DND-41 (cell line): ENCODE measurements around the gene VPS4B.

ENCODE experiments used
- ATAC-seq: fragments of 200-7000 bp; cut with Tn5 transposase; 3 replicates; pipeline ENCODE4 v1.9.1; 2021; ENCODE audit warnings: low read depth; ENCODE audit not compliant: insufficient read depth
- DNase-seq: peaks from one replicate; pipeline ENCODE4 v3.0.0-alpha.2; 2020
- H2AFZ ChIP-seq: 2 replicates; pipeline ENCODE4 v1.6.0; 2012; ENCODE audit warnings: low read depth, low read length
- H3K27ac ChIP-seq: 2 replicates; pipeline ENCODE4 v1.5.1; 2012; ENCODE audit warnings: low read length, inconsistent platforms
- H3K27me3 ChIP-seq: fragments of 200-600 bp; sonication (generic); 2 replicates; pipeline ENCODE4 v1.6.0; 2012; ENCODE audit warnings: low read length, mild to moderate bottlenecking, inconsistent platforms; ENCODE audit not compliant: insufficient read depth, poor library complexity
- H3K36me3 ChIP-seq: 2 replicates; pipeline ENCODE4 v1.5.1; 2012; ENCODE audit warnings: low read length, inconsistent platforms; ENCODE audit not compliant: insufficient read depth
- H3K4me1 ChIP-seq: 2 replicates; pipeline ENCODE4 v1.5.1; 2012; ENCODE audit warnings: mild to moderate bottlenecking, low read length; ENCODE audit not compliant: insufficient read depth
- H3K4me2 ChIP-seq: 2 replicates; pipeline ENCODE4 v1.6.0; 2012; ENCODE audit warnings: mild to moderate bottlenecking, moderate library complexity, low read length, inconsistent platforms; ENCODE audit not compliant: insufficient read depth
- H3K4me3 ChIP-seq, 2 experiments: fragments of 200-600 bp in 1 of 2; shearing (Covaris generic) in 1 of 2; 2 replicates each; pipeline ENCODE4 v1.5.1; 2012 to 2016; ENCODE audit warnings: inconsistent platforms in 2 of 2, low read length in 2 of 2, mild to moderate bottlenecking in 2 of 2, low read depth in 1 of 2, moderate library complexity in 1 of 2
- H3K79me2 ChIP-seq: 2 replicates; pipeline ENCODE4 v1.6.0; 2012; ENCODE audit warnings: low read length, inconsistent platforms; ENCODE audit not compliant: insufficient read depth
- H3K9ac ChIP-seq: 2 replicates; pipeline ENCODE4 v1.6.0; 2012; ENCODE audit warnings: low read depth, mild to moderate bottlenecking, inconsistent platforms, low read length, moderate library complexity
- H3K9me3 ChIP-seq: 2 replicates; pipeline ENCODE4 v1.5.1; 2012; ENCODE audit warnings: low read length, moderate library complexity, mild to moderate bottlenecking, inconsistent platforms; ENCODE audit not compliant: insufficient read depth, severe bottlenecking
- H4K20me1 ChIP-seq: 2 replicates; pipeline ENCODE4 v1.6.0; 2012; ENCODE audit warnings: low read length; ENCODE audit not compliant: insufficient read depth
- CTCF ChIP-seq: IDR thresholded peaks from 2 replicates; pipeline ENCODE4 v1.5.1; 2012; ENCODE audit warnings: borderline replicate concordance, low read length, moderate library complexity, mild to moderate bottlenecking; ENCODE audit not compliant: poor library complexity, severe bottlenecking; ENCODE audit errors: extremely low read depth
- EZH2 ChIP-seq: IDR thresholded peaks from 3 replicates; pipeline ENCODE4 v1.6.1; 2012; ENCODE audit warnings: borderline replicate concordance, low read depth, mild to moderate bottlenecking, moderate library complexity, low read length, inconsistent platforms; ENCODE audit not compliant: severe bottlenecking

VPS4B gene

GRCh38 chr18:63402246-63403162, 19.8 kb downstream of the VPS4B start:
- no peak overlapping the region for H3K27ac ChIP-seq
- no peaks in the 10 kb centered on the region for H3K9me3 ChIP-seq
- no peak overlapping the region for H2AFZ ChIP-seq
- H3K27me3 ChIP-seq: no peaks in the 10 kb centered on the region
- DNase-seq: no peak
- no peak for ATAC-seq
- H3K79me2 ChIP-seq: peaks cover 7% of the 10 kb centered on the region; the same call in 1 of the 2 replicates
- H4K20me1 ChIP-seq: no peaks in the 10 kb centered on the region
- peaks cover 84% of the 10 kb centered on the region for H3K36me3 ChIP-seq
- no peaks in the 10 kb centered on the region for H3K4me1 ChIP-seq
- H3K4me2 ChIP-seq: no peak overlapping the region
- H3K4me3 ChIP-seq: no peak overlapping the region
- H3K9ac ChIP-seq: no peak overlapping the region
- no peak for TF ChIP-seq CTCF
- TF ChIP-seq EZH2: no peak

GRCh38 chr18:63399300-63399699, 23.0 kb downstream of the VPS4B start:
- H3K9ac ChIP-seq: no peak overlapping the region
- H3K27me3 ChIP-seq: no peaks in the 10 kb centered on the region
- no peaks in the 10 kb centered on the region for H4K20me1 ChIP-seq
- peaks cover 96% of the 10 kb centered on the region for H3K36me3 ChIP-seq
- no peaks in the 10 kb centered on the region for H3K9me3 ChIP-seq
- DNase-seq (no peak), ATAC-seq (no peak)
- H3K4me1 ChIP-seq: no peaks in the 10 kb centered on the region
- H3K79me2 ChIP-seq: no peaks in the 10 kb centered on the region
- no peak overlapping the region for H2AFZ ChIP-seq
- TF ChIP-seq EZH2 (no peak), CTCF (no peak)
- H3K4me2 ChIP-seq: no peak overlapping the region
- no peak overlapping the region for H3K27ac ChIP-seq
- H3K4me3 ChIP-seq: no peak overlapping the region

- no peaks in the 10 kb centered on the region for H3K9me3 ChIP-seq
- no peaks in the 10 kb centered on the region for H3K4me1 ChIP-seq
- no peak overlapping the region for H2AFZ ChIP-seq
- no peak overlapping the region for H3K4me2 ChIP-seq
- no peaks in the 10 kb centered on the region for H3K79me2 ChIP-seq
- TF ChIP-seq CTCF (no peak), EZH2 (no peak)
- H3K4me3 ChIP-seq: no peak overlapping the region
- H3K36me3 ChIP-seq: peaks cover 92% of the 10 kb centered on the region
- no peak overlapping the region for H3K27ac ChIP-seq
- no peaks in the 10 kb centered on the region for H3K27me3 ChIP-seq
- DNase-seq (no peak), ATAC-seq (no peak)
- no peaks in the 10 kb centered on the region for H4K20me1 ChIP-seq
- no peak overlapping the region for H3K9ac ChIP-seq
Observed at GRCh38 chr18:63397349-63397748, 24.9 kb downstream of the VPS4B start.
